SU-DHL-6 (cell line): Measurements from ENCODE around the gene CCDC183.

Experiments
- H2AFZ ChIP-seq: fragments of 200-600 bp; sonication (generic); 2 replicates; pipeline ENCODE4 v1.6.1; 2014; ENCODE audit warnings: low read depth, mild to moderate bottlenecking, moderate library complexity, mixed read lengths, antibody characterized with exemption, low read length; ENCODE audit not compliant: severe bottlenecking
- H3F3A ChIP-seq: fragments of 200-600 bp; shearing (Covaris generic); 2 replicates; pipeline ENCODE4 v1.6.0; 2016; ENCODE audit warnings: antibody characterized with exemption, mild to moderate bottlenecking; ENCODE audit not compliant: insufficient read depth
- H3K27ac ChIP-seq: fragments of 200-600 bp; sonication (generic); 2 replicates; pipeline ENCODE4 v1.5.1; 2016; ENCODE audit warnings: low read depth, mild to moderate bottlenecking, low read length, moderate library complexity, mixed read lengths
- H3K27me3 ChIP-seq: fragments of 200-600 bp; sonication (generic), shearing (Covaris generic); 2 replicates; pipeline ENCODE4 v1.6.0; 2014; ENCODE audit warnings: mild to moderate bottlenecking, low read length
- H3K36me3 ChIP-seq: fragments of 200-600 bp; sonication (generic); 2 replicates; pipeline ENCODE4 v1.6.1; 2014; ENCODE audit warnings: mild to moderate bottlenecking, low read length, mixed read lengths
- H3K4me2 ChIP-seq: fragments of 300-600, 200-600 bp; shearing (Covaris generic), sonication (generic); 2 replicates; pipeline ENCODE4 v1.6.0; 2014; ENCODE audit warnings: low read length, low read depth, mild to moderate bottlenecking; ENCODE audit not compliant: poor library complexity, severe bottlenecking
- H3K4me3 ChIP-seq: fragments of 200-600 bp; sonication (generic); 2 replicates; pipeline ENCODE4 v1.5.1; 2014; ENCODE audit warnings: antibody characterized with exemption, low read length, mild to moderate bottlenecking, mixed read lengths; ENCODE audit not compliant: insufficient read depth, poor library complexity, severe bottlenecking
- H3K79me2 ChIP-seq: fragments of 200-600 bp; sonication (generic); 2 replicates; pipeline ENCODE4 v1.6.1; 2014; ENCODE audit warnings: mild to moderate bottlenecking, low read length, moderate library complexity; ENCODE audit not compliant: insufficient read depth
- H3K9ac ChIP-seq: fragments of 200-600 bp; sonication (generic); 2 replicates; pipeline ENCODE4 v1.7.0; 2014; ENCODE audit warnings: mild to moderate bottlenecking, low read length
- H3K9me2 ChIP-seq: fragments of 200-600 bp; sonication (generic); replicated peaks from 2 replicates; pipeline ENCODE4 v1.6.1; 2014; ENCODE audit warnings: low read length; ENCODE audit not compliant: insufficient read depth
- H3K9me3 ChIP-seq: fragments of 200-600 bp; sonication (generic); 2 replicates; pipeline ENCODE4 v1.6.1; 2014; ENCODE audit warnings: low read length, mixed read lengths; ENCODE audit not compliant: insufficient read depth
- H4K20me1 ChIP-seq: fragments of 200-600 bp; sonication (generic); 2 replicates; pipeline ENCODE4 v1.6.1; 2014; ENCODE audit warnings: low read depth, mild to moderate bottlenecking, antibody characterized with exemption, low read length, moderate library complexity, mixed read lengths
- EZH2phosphoT487 ChIP-seq: fragments of 200-600 bp; sonication (generic), shearing (Covaris generic); conservative IDR thresholded peaks from 2 replicates; pipeline ENCODE4 v1.6.1; 2018; ENCODE audit warnings: mild to moderate bottlenecking, antibody characterized with exemption, low read length, moderate library complexity, mixed read lengths
- TF ChIP-seq, protein P1 (sequence below): fragments of 200-600 bp; sonication (generic); IDR thresholded peaks from one replicate; pipeline ENCODE4 v1.5.1; 2017; ENCODE audit warnings: antibody characterized with exemption, mild to moderate bottlenecking, low read length, moderate library complexity; ENCODE audit not compliant: insufficient read depth, poor library complexity, severe bottlenecking

CCDC183 gene

DNA sequence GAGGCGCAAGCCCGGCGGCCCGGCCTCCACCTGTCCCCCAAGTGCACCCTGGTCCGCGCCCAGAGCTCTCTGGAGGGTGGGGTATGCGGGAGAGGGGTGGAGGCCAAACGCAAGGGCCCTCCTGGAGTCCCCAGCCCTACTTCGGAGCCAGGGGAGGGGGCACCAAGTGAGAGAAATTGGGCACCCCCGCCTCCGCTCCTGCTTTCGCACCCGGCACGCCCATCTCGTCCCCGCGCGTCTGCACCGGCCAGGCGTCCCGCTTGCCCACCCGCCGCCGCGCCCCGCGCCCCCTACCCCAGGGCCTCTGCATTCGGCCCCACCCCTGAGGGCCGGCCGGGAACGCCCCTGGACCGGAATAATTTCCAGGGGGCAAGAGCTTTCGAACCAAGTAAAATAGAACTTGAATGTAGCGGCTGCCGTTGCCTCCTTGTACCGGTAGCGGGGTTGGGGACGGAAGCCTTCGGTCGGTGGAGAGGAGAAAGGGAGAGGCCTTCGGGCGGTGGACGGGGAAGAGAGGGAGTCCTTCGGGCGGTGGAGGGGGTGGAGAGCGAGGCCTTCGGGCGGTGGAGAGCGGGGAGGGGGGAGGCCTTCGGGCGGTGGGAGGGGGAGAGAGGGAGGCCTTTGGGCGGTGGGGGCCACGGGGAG lies 52.4 kb downstream of the CCDC183 start:
- Histone ChIP-seq H3K79me2 (no peaks in the 10 kb centered on the region), H3K4me3 (peak overlapping the region; percentile 91), H2AFZ (peak overlapping the region; percentile 55), H4K20me1 (no peaks in the 10 kb centered on the region), H3K4me2 (peak overlapping the region; percentile 58), H3K27me3 (no peaks in the 10 kb centered on the region), H3K9me3 (no peaks in the 10 kb centered on the region), H3K36me3 (no peaks in the 10 kb centered on the region), H3K27ac (peak overlapping the region; percentile 89), H3K9ac (peak overlapping the region; percentile 81), H3F3A (no peaks in the 10 kb centered on the region), H3K9me2 (no peaks in the 10 kb centered on the region)
- TF ChIP-seq, protein P1, sequence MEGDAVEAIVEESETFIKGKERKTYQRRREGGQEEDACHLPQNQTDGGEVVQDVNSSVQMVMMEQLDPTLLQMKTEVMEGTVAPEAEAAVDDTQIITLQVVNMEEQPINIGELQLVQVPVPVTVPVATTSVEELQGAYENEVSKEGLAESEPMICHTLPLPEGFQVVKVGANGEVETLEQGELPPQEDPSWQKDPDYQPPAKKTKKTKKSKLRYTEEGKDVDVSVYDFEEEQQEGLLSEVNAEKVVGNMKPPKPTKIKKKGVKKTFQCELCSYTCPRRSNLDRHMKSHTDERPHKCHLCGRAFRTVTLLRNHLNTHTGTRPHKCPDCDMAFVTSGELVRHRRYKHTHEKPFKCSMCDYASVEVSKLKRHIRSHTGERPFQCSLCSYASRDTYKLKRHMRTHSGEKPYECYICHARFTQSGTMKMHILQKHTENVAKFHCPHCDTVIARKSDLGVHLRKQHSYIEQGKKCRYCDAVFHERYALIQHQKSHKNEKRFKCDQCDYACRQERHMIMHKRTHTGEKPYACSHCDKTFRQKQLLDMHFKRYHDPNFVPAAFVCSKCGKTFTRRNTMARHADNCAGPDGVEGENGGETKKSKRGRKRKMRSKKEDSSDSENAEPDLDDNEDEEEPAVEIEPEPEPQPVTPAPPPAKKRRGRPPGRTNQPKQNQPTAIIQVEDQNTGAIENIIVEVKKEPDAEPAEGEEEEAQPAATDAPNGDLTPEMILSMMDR, result no peak
- TF ChIP-seq EZH2phosphoT487, result no peak

- H3K9ac ChIP-seq, result peak within 1 kb of the TSS; percentile 81
- H4K20me1 ChIP-seq, result no peaks in the 10 kb centered on the region
- peak within 1 kb of the TSS; percentile 81 for H2AFZ ChIP-seq
- H3F3A ChIP-seq, result no peaks in the 10 kb centered on the region
- H3K36me3 ChIP-seq, result no peaks in the 10 kb centered on the region
- H3K9me3 ChIP-seq, result no peaks in the 10 kb centered on the region
- H3K9me2 ChIP-seq, result no peaks in the 10 kb centered on the region
- TF ChIP-seq, protein P1, result no peak
- no peak for TF ChIP-seq EZH2phosphoT487
- H3K27me3 ChIP-seq, result no peaks in the 10 kb centered on the region
- H3K4me2 ChIP-seq, result peak within 1 kb of the TSS; percentile 58
- H3K4me3 ChIP-seq, result peak within 1 kb of the TSS; percentile 91
- peak within 1 kb of the TSS; percentile 89 for H3K27ac ChIP-seq
- no peaks in the 10 kb centered on the region for H3K79me2 ChIP-seq
Measured at GRCh38 chr9:136849038-136849959, 53.2 kb downstream of the CCDC183 start, which contains the start of gene PHPT1. PHPT1 (plus strand) TSS chr9:136849409; CDS start chr9:136849431, 22 bp downstream.

- Histone ChIP-seq H3K4me3 (peak overlapping the region; percentile 91), H4K20me1 (no peaks in the 10 kb centered on the region), H3K27ac (no peak overlapping the region), H3K4me2 (peak overlapping the region; percentile 58), H3F3A (no peaks in the 10 kb centered on the region), H3K9ac (peak overlapping the region; percentile 81), H3K79me2 (no peaks in the 10 kb centered on the region), H3K9me2 (no peaks in the 10 kb centered on the region), H3K9me3 (no peaks in the 10 kb centered on the region), H3K27me3 (no peaks in the 10 kb centered on the region), H2AFZ (no peak overlapping the region), H3K36me3 (no peaks in the 10 kb centered on the region)
- no peak for TF ChIP-seq EZH2phosphoT487
- TF ChIP-seq, protein P1, result no peak
Measured at GRCh38 chr9:136849960-136850865, 54.1 kb downstream of the CCDC183 start.
